HepG2 (cell line): ENCODE results near the gene DPF1. TPM values are rescaled to one million over a fixed set of nuclear protein-coding genes. Genes with fewer than 3 reads are reported as not detected.

Source experiments
- ATAC-seq: fragments of 200-7000 bp; cut with Tn5 transposase; 3 replicates; pipeline ENCODE4 v1.9.1; 2020; ENCODE audit warnings: mild to moderate bottlenecking, moderate library complexity
- BruUV-seq: library from RNA; stranded (reverse); fragments of 400-500 nt; replicated peaks from 2 replicates; lab custom pipeline; 2021; lab: Mats Ljungman, UMichigan
- CTCF ChIA-PET: fragments of 300-600 bp; formaldehyde crosslinking; extraction: SDS; loops from one replicate; lab custom pipeline; 2021; ENCODE audit warnings: low total read pairs, inconsistent platforms, low intra/inter-chr PET ratio; lab: Yijun Ruan, JAX
- POLR2A ChIA-PET: fragments of 350-600 bp; sonication (Branson Sonifier 250); formaldehyde crosslinking; loops from one replicate; lab custom pipeline; 2020; ENCODE audit warnings: antibody characterized with exemption, inconsistent platforms; lab: Yijun Ruan, JAX
- DNase-seq: peaks from one replicate; pipeline ENCODE4 v3.0.0-alpha.2; 2015; ENCODE audit warnings: low spot score
- FAIRE-seq: peaks from 3 replicates; lab custom pipeline; 2011; peaks lifted over from hg19 to GRCh38; lab: Jason Lieb, UNC
- H2AFZ ChIP-seq: one replicate; pipeline ENCODE4 v1.6.1; 2011; ENCODE audit warnings: low read length, inconsistent platforms
- H3K27ac ChIP-seq: fragments of 300-600 bp; 3 replicates; pipeline ENCODE4 v1.8.0; 2011; ENCODE audit warnings: mixed run types, mild to moderate bottlenecking, mixed read lengths, low read length, inconsistent platforms; ENCODE audit not compliant: insufficient read depth; ENCODE audit errors: extremely low read length
- H3K27me3 ChIP-seq, 2 experiments: fragments of 200-600 bp in 1 of 2; 2 replicates in 1 of 2; 3 replicates in 1 of 2; pipeline versions ENCODE4 v1.6.0 to v1.8.0; 2011; ENCODE audit warnings: low read length in 2 of 2, mild to moderate bottlenecking in 2 of 2, moderate library complexity in 2 of 2, inconsistent platforms in 1 of 2; ENCODE audit not compliant: insufficient read depth in 2 of 2, control insufficient read depth in 1 of 2
- H3K36me3 ChIP-seq, 2 experiments: fragments of 200-600 bp in 1 of 2; replicated peaks in 1 of 2; 2 replicates in 1 of 2; 3 replicates in 1 of 2; pipeline versions ENCODE4 v1.5.1 to v1.8.0; 2011; ENCODE audit warnings: low read length in 2 of 2, inconsistent platforms in 1 of 2; ENCODE audit not compliant: insufficient read depth in 2 of 2, control insufficient read depth in 1 of 2
- H3K4me1 ChIP-seq: 2 replicates; pipeline ENCODE4 v1.5.1; 2012; ENCODE audit warnings: low read length, inconsistent platforms; ENCODE audit not compliant: insufficient read depth
- H3K4me2 ChIP-seq: 2 replicates; pipeline ENCODE4 v1.6.0; 2011; ENCODE audit warnings: low read depth, low read length, inconsistent platforms
- H3K4me3 ChIP-seq, 3 experiments: fragments of 200-600 bp in 1 of 3; sonication (generic), shearing (Covaris generic) in 1 of 3; replicated peaks in 1 of 3; 2 replicates each; pipeline ENCODE4 v1.5.1; 2011 to 2016; ENCODE audit warnings: low read length in 3 of 3, inconsistent platforms in 2 of 3, low read depth in 2 of 3, mild to moderate bottlenecking in 2 of 3, control low read depth in 1 of 3, mixed read lengths in 1 of 3; ENCODE audit not compliant: insufficient read depth in 1 of 3
- H3K79me2 ChIP-seq: one replicate; pipeline ENCODE4 v1.6.1; 2011; ENCODE audit warnings: low read length, inconsistent platforms; ENCODE audit not compliant: insufficient read depth
- H3K9ac ChIP-seq: 2 replicates; pipeline ENCODE4 v1.6.0; 2011; ENCODE audit warnings: mild to moderate bottlenecking, low read depth, low read length, inconsistent platforms; ENCODE audit not compliant: insufficient read depth
- H3K9me3 ChIP-seq: 2 replicates; pipeline ENCODE4 v1.5.1; 2012; ENCODE audit warnings: mild to moderate bottlenecking, low read length
- H4K20me1 ChIP-seq: 2 replicates; pipeline ENCODE4 v1.6.0; 2011; ENCODE audit warnings: inconsistent platforms, mild to moderate bottlenecking, low read length, moderate library complexity; ENCODE audit not compliant: insufficient read depth
- ARNTL ChIP-seq: sonication (generic); formaldehyde crosslinking; IDR thresholded peaks from 2 replicates; pipeline ENCODE4 v1.4.0; 2020; ENCODE audit warnings: mild to moderate bottlenecking, missing genetic modification reagents
- BRCA1 ChIP-seq: sonication (generic); formaldehyde crosslinking; IDR thresholded peaks from 2 replicates; pipeline ENCODE4 v1.4.0; 2020; ENCODE audit warnings: missing genetic modification reagents
- FOXA1 ChIP-seq, 2 experiments: fragments of 450-650 bp in 1 of 2; sonication (generic) in 1 of 2; formaldehyde crosslinking in 1 of 2; IDR thresholded peaks; 2 replicates each; pipeline versions ENCODE4 v1.4.0 to v1.6.1; 2016 to 2020; ENCODE audit warnings: missing genetic modification reagents in 1 of 2
- KLF6 ChIP-seq: IDR thresholded peaks from 2 replicates; pipeline ENCODE4 v1.8.0; 2016; ENCODE audit warnings: missing biosample characterization, missing genetic modification reagents
- NFE2L1 ChIP-seq: sonication (generic); formaldehyde crosslinking; IDR thresholded peaks from 2 replicates; pipeline ENCODE4 v1.4.0; 2020; ENCODE audit warnings: missing genetic modification reagents, mild to moderate bottlenecking, borderline replicate concordance
- PRMT3 ChIP-seq: sonication (generic); formaldehyde crosslinking; IDR thresholded peaks from 2 replicates; pipeline ENCODE4 v1.8.1; 2022; ENCODE audit warnings: low read depth, mild to moderate bottlenecking, moderate library complexity, missing genetic modification reagents, borderline replicate concordance
- SUZ12 ChIP-seq: fragments of 150-350 bp; IDR thresholded peaks from 2 replicates; pipeline ENCODE4 v1.6.1; 2014; ENCODE audit warnings: low read depth, low read length
- ZNF598 ChIP-seq: sonication (generic); formaldehyde crosslinking; IDR thresholded peaks from 2 replicates; pipeline ENCODE4 v1.5.1; 2020; ENCODE audit warnings: mild to moderate bottlenecking, missing genetic modification reagents, borderline replicate concordance
- ZNF768 ChIP-seq: sonication (generic); formaldehyde crosslinking; IDR thresholded peaks from 2 replicates; pipeline ENCODE4 v1.4.0; 2020; ENCODE audit warnings: missing genetic modification reagents
- ZSCAN31 ChIP-seq: sonication (generic); formaldehyde crosslinking; IDR thresholded peaks from 2 replicates; pipeline ENCODE4 v1.5.0; 2020; ENCODE audit warnings: low read depth, mild to moderate bottlenecking, missing genetic modification reagents
- WGBS: methylation state at CpG from one replicate; pipeline ENCODE4 v1.1.6; 2017; ENCODE audit warnings: low lambda C conversion rate; 5-methylcytosine and 5-hydroxymethylcytosine counted together
- in situ Hi-C: cut with HindIII; loops from 2 replicates; pipeline ENCODE4 v1.10.0; 2017; ENCODE audit warnings: low pct_unique_long_range_greater_than_20kb; ENCODE audit not compliant: extremely low pct_ligation_motif_present
- intact Hi-C: fragments of 100-400 bp; cut with micrococcal nuclease; formaldehyde crosslinking; loops from one replicate; pipeline ENCODE4 v1.10.0; 2022; ENCODE audit not compliant: unreplicated experiment
- polyA plus RNA-seq, 8 experiments: library from polyadenylated mRNA; depleted of rRNA in 3 of 8; stranded (reverse) in 7 of 8; unstranded in 1 of 8; fragments of >200 nt; fragmentation: Illumina TruSeq in 4 of 8; extraction: Trizol in 4 of 8; gene quantifications; 2 replicates each; pipeline versions ENCODE4 v1.2.1 to v1.2.3, GENCODE V29; 2011 to 2016; ENCODE audit warnings: low read depth in 4 of 8, missing spikeins in 1 of 8, mixed read lengths in 1 of 8; ENCODE audit not compliant: insufficient read depth in 1 of 8
- total RNA-seq, 5 experiments: library from RNA; depleted of rRNA; stranded (reverse); fragments of >200 nt; fragmentation: Illumina TruSeq; extraction: Trizol; gene quantifications; 2 replicates each; pipeline ENCODE4 v1.2.3, GENCODE V29; 2016; ENCODE audit warnings: low read depth in 1 of 5
- TF ChIP-seq, protein P1 (sequence below): sonication (generic); formaldehyde crosslinking; IDR thresholded peaks from 2 replicates; pipeline ENCODE4 v1.8.0; 2022; ENCODE audit warnings: mild to moderate bottlenecking, missing genetic modification reagents, moderate library complexity
- TF ChIP-seq, protein P2 (sequence below): IDR thresholded peaks from 2 replicates; pipeline ENCODE4 v1.6.1; 2016; ENCODE audit warnings: missing compliant biosample characterization, missing genetic modification reagents, borderline replicate concordance
- TF ChIP-seq, protein P3 (sequence below): sonication (generic); formaldehyde crosslinking; IDR thresholded peaks from 2 replicates; pipeline ENCODE4 v1.5.1; 2020; ENCODE audit warnings: missing genetic modification reagents, mild to moderate bottlenecking, borderline replicate concordance

DPF1 gene
- total and polyA plus RNA-seq, 2 of the 13 experiments (the other 11 are each of a cell fraction or from before 2014, with no cell fraction given): 1.0 to 3.2 TPM

DNA sequence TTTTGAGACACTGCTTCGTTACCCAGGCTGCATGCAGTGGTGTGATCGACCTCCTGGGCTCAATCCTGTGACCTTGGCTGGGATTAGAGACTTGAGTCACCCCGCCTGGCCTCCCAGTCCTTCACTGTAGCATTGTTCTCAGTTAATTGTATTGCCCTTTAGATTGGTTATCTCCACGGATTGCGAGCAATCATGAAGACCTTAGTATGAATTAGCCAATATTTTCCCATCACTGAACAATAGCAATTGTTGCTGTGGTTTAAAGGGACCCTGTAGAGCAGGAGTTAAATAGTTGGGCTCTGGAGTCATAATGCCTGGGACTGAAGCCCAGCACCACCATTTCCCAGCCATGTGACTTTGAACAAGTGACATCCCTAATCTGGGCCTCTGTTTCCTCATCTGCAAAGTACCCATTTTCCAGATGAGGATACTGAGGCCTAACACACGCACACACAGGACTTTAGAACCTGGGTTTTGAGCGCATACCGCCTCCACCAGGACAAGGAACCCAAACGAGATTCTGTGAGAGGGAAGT is 23.8 kb upstream of the DPF1 start (continued):
- TF ChIP-seq, protein P1, sequence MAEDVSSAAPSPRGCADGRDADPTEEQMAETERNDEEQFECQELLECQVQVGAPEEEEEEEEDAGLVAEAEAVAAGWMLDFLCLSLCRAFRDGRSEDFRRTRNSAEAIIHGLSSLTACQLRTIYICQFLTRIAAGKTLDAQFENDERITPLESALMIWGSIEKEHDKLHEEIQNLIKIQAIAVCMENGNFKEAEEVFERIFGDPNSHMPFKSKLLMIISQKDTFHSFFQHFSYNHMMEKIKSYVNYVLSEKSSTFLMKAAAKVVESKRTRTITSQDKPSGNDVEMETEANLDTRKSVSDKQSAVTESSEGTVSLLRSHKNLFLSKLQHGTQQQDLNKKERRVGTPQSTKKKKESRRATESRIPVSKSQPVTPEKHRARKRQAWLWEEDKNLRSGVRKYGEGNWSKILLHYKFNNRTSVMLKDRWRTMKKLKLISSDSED: no peak
- TF ChIP-seq ZSCAN31 (no peak), ZNF598 (CRISPR knock-in tag) (no peak), KLF6 (CRISPR knock-in tag) (no peak), SUZ12 (no peak), FOXA1 (IDR thresholded peaks at IDR 0.05) (no peak), FOXA1 (CRISPR knock-in tag; IDR thresholded peaks at IDR 0.05) (no peak), ARNTL (CRISPR knock-in tag) (no peak)
- TF ChIP-seq, protein P2, sequence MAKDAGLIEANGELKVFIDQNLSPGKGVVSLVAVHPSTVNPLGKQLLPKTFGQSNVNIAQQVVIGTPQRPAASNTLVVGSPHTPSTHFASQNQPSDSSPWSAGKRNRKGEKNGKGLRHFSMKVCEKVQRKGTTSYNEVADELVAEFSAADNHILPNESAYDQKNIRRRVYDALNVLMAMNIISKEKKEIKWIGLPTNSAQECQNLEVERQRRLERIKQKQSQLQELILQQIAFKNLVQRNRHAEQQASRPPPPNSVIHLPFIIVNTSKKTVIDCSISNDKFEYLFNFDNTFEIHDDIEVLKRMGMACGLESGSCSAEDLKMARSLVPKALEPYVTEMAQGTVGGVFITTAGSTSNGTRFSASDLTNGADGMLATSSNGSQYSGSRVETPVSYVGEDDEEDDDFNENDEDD (CRISPR knock-in tag): no peak
- TF ChIP-seq, protein P3, sequence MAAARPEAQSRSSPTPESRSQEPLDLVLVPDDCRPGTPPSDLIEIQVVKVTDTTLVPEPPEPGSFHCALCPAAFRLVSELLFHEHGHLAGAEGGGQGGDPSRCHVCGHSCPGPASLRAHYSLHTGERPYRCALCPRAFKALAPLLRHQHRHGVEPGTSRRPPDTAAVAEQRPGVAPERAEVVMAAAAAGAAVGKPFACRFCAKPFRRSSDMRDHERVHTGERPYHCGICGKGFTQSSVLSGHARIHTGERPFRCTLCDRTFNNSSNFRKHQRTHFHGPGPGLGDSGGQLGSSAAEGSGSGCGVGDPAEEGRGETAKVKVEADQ (CRISPR knock-in tag): no peak

DNA sequence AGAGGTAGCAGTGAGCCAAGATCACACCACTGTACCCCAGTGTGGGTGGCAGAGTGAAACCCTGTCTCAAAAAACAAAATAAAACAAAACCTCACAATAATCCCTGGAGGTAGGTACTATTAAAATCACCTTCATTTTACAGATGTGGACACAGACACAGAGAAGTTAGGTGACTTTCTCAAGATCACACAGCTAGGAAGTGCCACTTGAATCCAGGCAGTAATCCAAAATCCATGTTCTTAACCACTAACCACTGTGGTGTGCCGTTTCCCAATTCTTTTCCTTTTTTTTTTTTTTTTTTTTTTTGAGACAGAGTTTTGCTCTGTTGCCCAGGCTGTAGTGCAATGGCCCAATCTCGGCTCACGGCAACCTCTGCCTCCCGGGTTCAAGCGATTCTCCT is 23.1 kb upstream of the DPF1 start:
- no TSS peak for BruUV-seq
- FAIRE-seq: no peak

More for the DNA sequence above, 23.1 kb upstream of the DPF1 start:
- H3K27ac ChIP-seq: no peak overlapping the region
- ChIA-PET POLR2A (no interaction called here), CTCF (interaction anchor here (4.4 kb wide), 1 partner anchor 87 kb away, joined by 62 read pairs; the partner anchor contains the start of gene CATSPERG)
- no peak overlapping the region for H3K4me2 ChIP-seq
- intact Hi-C loops: no loop called here
- no peak overlapping the region for H2AFZ ChIP-seq
- no peaks in the 10 kb centered on the region for H3K79me2 ChIP-seq
- H3K4me3 ChIP-seq: no peak overlapping the region
- no peaks in the 10 kb centered on the region for H3K36me3 ChIP-seq
- peaks cover 0 to 1% of the 10 kb centered on the region in 2 experiments; a peak in 1 of 5 replicates for H3K27me3 ChIP-seq
- H4K20me1 ChIP-seq: no peaks in the 10 kb centered on the region
- H3K9ac ChIP-seq: no peak overlapping the region
- ATAC-seq: no peak
- no peak for TF ChIP-seq NFE2L1
- TF ChIP-seq PRMT3 (CRISPR knock-in tag): no peak
- TF ChIP-seq ZNF768 (CRISPR knock-in tag): peak; percentile 40; the same call in 1 of the 2 replicates
- no peak for TF ChIP-seq BRCA1 (CRISPR knock-in tag)
- TF ChIP-seq, all 625 proteins: peak for 1
- 29% methylated on average over 5 of the region's 5 CpGs for WGBS
- in situ Hi-C loops: no loop called here
- Histone ChIP-seq H3K9me3 (no peaks in the 10 kb centered on the region), H3K4me1 (peaks cover 46% of the 10 kb centered on the region)
- no peak for DNase-seq
